Measurements from ENCODE around the gene SERGEF.

Gene SERGEF

DNA sequence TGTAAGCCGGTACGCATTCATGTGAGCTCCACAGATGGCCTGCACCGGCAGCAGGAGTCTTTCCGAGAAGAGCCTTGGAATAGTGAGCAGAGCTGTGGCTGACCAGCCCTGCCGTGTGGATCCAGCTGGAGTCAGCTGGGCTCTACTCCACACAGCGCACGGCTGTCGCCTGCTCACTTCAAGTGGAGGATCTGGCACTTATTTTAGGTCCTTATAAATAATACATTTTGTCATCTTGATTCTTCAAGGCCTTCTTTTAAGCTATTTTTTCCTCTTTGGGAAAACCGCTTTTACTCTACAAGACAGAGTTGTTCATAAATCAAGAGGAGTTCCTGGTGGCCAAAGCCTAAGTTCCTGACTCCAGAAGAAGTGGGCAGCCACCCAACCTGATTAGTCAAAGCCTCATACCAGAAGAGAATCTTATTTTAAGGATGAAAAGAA is 184.5 kb downstream of the SERGEF start:
- no peak overlapping the region for H2BK5ac ChIP-seq (ENCODE audit: low read length)
- no peak overlapping the region for H4K5ac ChIP-seq (ENCODE audit: low read length)
- H3K4ac ChIP-seq (ENCODE audit: low read depth, low read length) = no peak overlapping the region
- no peaks in the 10 kb centered on the region for H3K27me3 ChIP-seq (ENCODE audit: insufficient read depth, low read length, poor library complexity)
- no peak overlapping the region for H2BK120ac ChIP-seq (ENCODE audit: low read depth, low read length)
- no peak overlapping the region for H2AK5ac ChIP-seq (ENCODE audit: low read length)
- no peak for DNase-seq
- H3K23ac ChIP-seq (ENCODE audit: low read length) = no peak overlapping the region
- no peaks in the 10 kb centered on the region for H3K79me1 ChIP-seq (ENCODE audit: low read length)
- H4K8ac ChIP-seq (ENCODE audit: low read depth, low read length) = no peak overlapping the region
- no CpG with 5 or more reads among the region's 9 CpGs for WGBS (ENCODE audit: extremely low coverage, insufficient coverage, low lambda C conversion rate)
- no peak overlapping the region for H3K27ac ChIP-seq (ENCODE audit: low read depth, low read length)
- H3K18ac ChIP-seq (ENCODE audit: low read length) = no peak overlapping the region
- no peak overlapping the region for H2BK15ac ChIP-seq (replicated peaks; ENCODE audit: low read depth)
- no peak overlapping the region for H3K9ac ChIP-seq (ENCODE audit: low read length)
- no peaks in the 10 kb centered on the region for H3K36me3 ChIP-seq (ENCODE audit: control insufficient read depth, insufficient read depth, low read length)
- H3K79me2 ChIP-seq (ENCODE audit: control insufficient read depth, insufficient read depth, low read length) = no peaks in the 10 kb centered on the region
- no peak overlapping the region for H3K4me3 ChIP-seq (ENCODE audit: low read length)
- no peak overlapping the region for H3K4me2 ChIP-seq (ENCODE audit: low read length)
- no peaks in the 10 kb centered on the region for H3K4me1 ChIP-seq (ENCODE audit: control insufficient read depth, low read depth, low read length)
- no peak overlapping the region for H3K56ac ChIP-seq (ENCODE audit: low read length)

- Histone ChIP-seq H2BK5ac (ENCODE audit: low read length) (no peak overlapping the region), H3K79me2 (ENCODE audit: control insufficient read depth, insufficient read depth, low read length) (no peaks in the 10 kb centered on the region), H4K8ac (ENCODE audit: low read depth, low read length) (no peak overlapping the region), H3K4me3 (ENCODE audit: low read length) (no peak overlapping the region), H3K27me3 (ENCODE audit: insufficient read depth, low read length, poor library complexity) (no peaks in the 10 kb centered on the region), H3K56ac (ENCODE audit: low read length) (no peak overlapping the region), H3K4me2 (ENCODE audit: low read length) (no peak overlapping the region), H4K5ac (ENCODE audit: low read length) (no peak overlapping the region), H3K18ac (ENCODE audit: low read length) (no peak overlapping the region), H3K4me1 (ENCODE audit: control insufficient read depth, low read depth, low read length) (no peaks in the 10 kb centered on the region), H3K27ac (ENCODE audit: low read depth, low read length) (no peak overlapping the region), H3K9ac (ENCODE audit: low read length) (no peak overlapping the region), H2AK5ac (ENCODE audit: low read length) (no peak overlapping the region), H3K36me3 (ENCODE audit: control insufficient read depth, insufficient read depth, low read length) (no peaks in the 10 kb centered on the region), H2BK120ac (ENCODE audit: low read depth, low read length) (no peak overlapping the region), H3K79me1 (ENCODE audit: low read length) (no peaks in the 10 kb centered on the region), H2BK15ac (replicated peaks; ENCODE audit: low read depth) (no peak overlapping the region), H3K4ac (ENCODE audit: low read depth, low read length) (no peak overlapping the region), H3K23ac (ENCODE audit: low read length) (no peak overlapping the region)
- DNase-seq = peak; percentile 51
- no CpG with 5 or more reads among the region's 5 CpGs for whole genome bisulfite sequencing (ENCODE audit: extremely low coverage, insufficient coverage, low lambda C conversion rate)
Observed at GRCh38 chr11:17827006-17827405, 185.8 kb downstream of the SERGEF start.

- Histone ChIP-seq H3K27me3 (ENCODE audit: insufficient read depth, low read length, poor library complexity) (no peaks in the 10 kb centered on the region), H3K4me2 (ENCODE audit: low read length) (no peak overlapping the region), H2BK15ac (replicated peaks; ENCODE audit: low read depth) (no peak overlapping the region), H4K8ac (ENCODE audit: low read depth, low read length) (no peak overlapping the region), H3K9ac (ENCODE audit: low read length) (no peak overlapping the region), H2AK5ac (ENCODE audit: low read length) (no peak overlapping the region), H3K4me3 (ENCODE audit: low read length) (no peak overlapping the region), H3K56ac (ENCODE audit: low read length) (no peak overlapping the region), H3K27ac (ENCODE audit: low read depth, low read length) (no peak overlapping the region), H3K4me1 (ENCODE audit: control insufficient read depth, low read depth, low read length) (no peaks in the 10 kb centered on the region), H3K79me2 (ENCODE audit: control insufficient read depth, insufficient read depth, low read length) (no peaks in the 10 kb centered on the region), H3K4ac (ENCODE audit: low read depth, low read length) (no peak overlapping the region), H3K23ac (ENCODE audit: low read length) (no peak overlapping the region), H3K36me3 (ENCODE audit: control insufficient read depth, insufficient read depth, low read length) (no peaks in the 10 kb centered on the region), H4K5ac (ENCODE audit: low read length) (no peak overlapping the region), H2BK120ac (ENCODE audit: low read depth, low read length) (no peak overlapping the region), H3K79me1 (ENCODE audit: low read length) (no peaks in the 10 kb centered on the region), H3K18ac (ENCODE audit: low read length) (no peak overlapping the region), H2BK5ac (ENCODE audit: low read length) (no peak overlapping the region)
- WGBS (ENCODE audit: extremely low coverage, insufficient coverage, low lambda C conversion rate) = no CpG with 5 or more reads among the region's 5 CpGs
- no peak for DNase-seq
Observed at GRCh38 chr11:17822401-17822781, 190.5 kb downstream of the SERGEF start.

- no peaks in the 10 kb centered on the region for H3K36me3 ChIP-seq (ENCODE audit: control insufficient read depth, insufficient read depth, low read length)
- no peak overlapping the region for H3K9ac ChIP-seq (ENCODE audit: low read length)
- H4K8ac ChIP-seq (ENCODE audit: low read depth, low read length) = no peak overlapping the region
- no peaks in the 10 kb centered on the region for H3K79me2 ChIP-seq (ENCODE audit: control insufficient read depth, insufficient read depth, low read length)
- H2AK5ac ChIP-seq (ENCODE audit: low read length) = no peak overlapping the region
- no peak overlapping the region for H3K27ac ChIP-seq (ENCODE audit: low read depth, low read length)
- H3K27me3 ChIP-seq (ENCODE audit: insufficient read depth, low read length, poor library complexity) = no peaks in the 10 kb centered on the region
- no peaks in the 10 kb centered on the region for H3K4me1 ChIP-seq (ENCODE audit: control insufficient read depth, low read depth, low read length)
- H4K5ac ChIP-seq (ENCODE audit: low read length) = no peak overlapping the region
- no peak overlapping the region for H3K4me2 ChIP-seq (ENCODE audit: low read length)
- no peak overlapping the region for H2BK5ac ChIP-seq (ENCODE audit: low read length)
- H2BK120ac ChIP-seq (ENCODE audit: low read depth, low read length) = no peak overlapping the region
- H3K4me3 ChIP-seq (ENCODE audit: low read length) = no peak overlapping the region
- no peak overlapping the region for H3K18ac ChIP-seq (ENCODE audit: low read length)
- no peak overlapping the region for H2BK15ac ChIP-seq (replicated peaks; ENCODE audit: low read depth)
- H3K79me1 ChIP-seq (ENCODE audit: low read length) = no peaks in the 10 kb centered on the region
- no CpG with 5 or more reads among the region's 4 CpGs for WGBS (ENCODE audit: extremely low coverage, insufficient coverage, low lambda C conversion rate)
- H3K56ac ChIP-seq (ENCODE audit: low read length) = no peak overlapping the region
- no peak for DNase-seq
- no peak overlapping the region for H3K4ac ChIP-seq (ENCODE audit: low read depth, low read length)
- H3K23ac ChIP-seq (ENCODE audit: low read length) = no peak overlapping the region
Observed at GRCh38 chr11:17821648-17822400, 191.0 kb downstream of the SERGEF start.

DNA sequence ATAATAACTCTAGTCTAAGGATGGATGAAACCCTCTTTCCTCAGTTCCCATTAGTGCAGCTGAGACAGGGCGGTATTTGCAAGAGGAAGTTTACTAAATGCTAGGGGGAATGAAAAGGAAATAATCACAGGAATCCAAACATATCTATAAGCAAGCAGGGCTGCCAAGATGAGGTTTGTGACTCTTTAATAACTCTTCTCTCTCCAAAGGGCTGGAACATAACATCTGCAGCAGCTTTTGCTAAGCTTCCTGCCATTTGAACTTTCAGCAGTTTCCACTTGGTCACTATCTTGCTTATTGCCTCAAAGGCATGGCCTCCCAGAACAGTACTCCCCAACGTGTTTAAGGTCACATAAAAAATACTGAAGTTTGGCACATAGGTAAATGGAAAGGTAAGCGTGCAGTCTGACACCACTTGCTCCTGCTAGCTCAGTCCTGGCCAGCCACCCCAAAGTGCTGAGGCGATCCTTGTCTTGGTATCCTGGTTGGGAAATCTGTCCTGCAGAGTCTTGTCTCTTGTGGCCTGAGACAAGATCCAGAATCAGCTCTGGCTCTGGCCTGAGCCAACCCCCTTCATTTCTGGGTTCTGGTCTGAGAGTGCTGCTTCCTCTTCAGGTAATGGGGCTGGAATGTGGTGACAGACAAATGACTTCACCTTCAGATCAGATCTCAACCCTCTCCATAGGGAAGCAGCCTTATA is 196.5 kb downstream of the SERGEF start:
- Histone ChIP-seq H3K27ac (ENCODE audit: low read depth, low read length) (no peak overlapping the region), H3K4ac (ENCODE audit: low read depth, low read length) (no peak overlapping the region), H3K56ac (ENCODE audit: low read length) (no peak overlapping the region), H2AK5ac (ENCODE audit: low read length) (no peak overlapping the region), H3K4me2 (ENCODE audit: low read length) (no peak overlapping the region), H3K27me3 (ENCODE audit: insufficient read depth, low read length, poor library complexity) (no peaks in the 10 kb centered on the region), H3K79me1 (ENCODE audit: low read length) (no peaks in the 10 kb centered on the region), H3K4me1 (ENCODE audit: control insufficient read depth, low read depth, low read length) (no peaks in the 10 kb centered on the region), H2BK15ac (replicated peaks; ENCODE audit: low read depth) (no peak overlapping the region), H3K36me3 (ENCODE audit: control insufficient read depth, insufficient read depth, low read length) (no peaks in the 10 kb centered on the region), H3K9ac (ENCODE audit: low read length) (no peak overlapping the region), H3K79me2 (ENCODE audit: control insufficient read depth, insufficient read depth, low read length) (no peaks in the 10 kb centered on the region), H4K8ac (ENCODE audit: low read depth, low read length) (no peak overlapping the region), H3K23ac (ENCODE audit: low read length) (no peak overlapping the region), H3K4me3 (ENCODE audit: low read length) (no peak overlapping the region), H4K5ac (ENCODE audit: low read length) (no peak overlapping the region), H3K18ac (ENCODE audit: low read length) (no peak overlapping the region), H2BK5ac (ENCODE audit: low read length) (no peak overlapping the region), H2BK120ac (ENCODE audit: low read depth, low read length) (no peak overlapping the region)
- peak; percentile 89 for DNase-seq
- WGBS (ENCODE audit: extremely low coverage, insufficient coverage, low lambda C conversion rate) = no CpG with 5 or more reads among the region's 4 CpGs

Data from mesendoderm (in vitro differentiated cells).